OCI-LY3 (cell line): ENCODE measurements around the gene KRT32.
"Not testable (repeated sequence)": the region's sequence is repeated elsewhere in the genome, so short reads cannot be mapped to it uniquely, and the experiment has no call there.

Source experiments
- H2AFZ ChIP-seq: fragments of 200-600, 300-600 bp; shearing (Covaris generic); 2 replicates; pipeline ENCODE4 v1.6.0; 2014; ENCODE audit warnings: antibody characterized with exemption, low read depth, low read length
- H3K27ac ChIP-seq: fragments of 200-600, 300-600 bp; sonication (generic); 2 replicates; pipeline ENCODE4 v1.5.1; 2014; ENCODE audit warnings: mild to moderate bottlenecking, low read length, moderate library complexity, mixed read lengths
- H3K27me3 ChIP-seq: fragments of 200-600, 300-600 bp; sonication (generic); 2 replicates; pipeline ENCODE4 v1.6.1; 2014; ENCODE audit warnings: low read depth, low read length, mixed read lengths
- H3K36me3 ChIP-seq: fragments of 200-600, 300-600 bp; sonication (generic); replicated peaks from 2 replicates; pipeline ENCODE3; 2014; ENCODE audit warnings: low read depth, low read length, mixed read lengths
- H3K4me1 ChIP-seq: fragments of 300-600, 200-600 bp; sonication (generic); 2 replicates; pipeline ENCODE4 v1.6.1; 2014; ENCODE audit warnings: low read length, mixed read lengths
- H3K4me2 ChIP-seq: fragments of 200-600, 300-600 bp; sonication (generic); 2 replicates; pipeline ENCODE4 v1.6.1; 2014; ENCODE audit warnings: low read length, mixed read lengths
- H3K4me3 ChIP-seq: fragments of 300-600, 200-600 bp; sonication (generic); 2 replicates; pipeline ENCODE4 v1.5.1; 2014; ENCODE audit warnings: antibody characterized with exemption, mild to moderate bottlenecking, low read length, moderate library complexity
- H3K79me2 ChIP-seq: fragments of 300-600, 200-600 bp; shearing (Covaris generic); 2 replicates; pipeline ENCODE4 v1.6.1; 2014; ENCODE audit warnings: mild to moderate bottlenecking, low read length, mixed read lengths
- H3K9ac ChIP-seq: fragments of 300-600, 200-600 bp; shearing (Covaris generic); 2 replicates; pipeline ENCODE4 v1.6.0; 2014; ENCODE audit warnings: mild to moderate bottlenecking, low read length, moderate library complexity
- H3K9me3 ChIP-seq: fragments of 200-600, 300-600 bp; shearing (Covaris generic); 2 replicates; pipeline ENCODE4 v1.6.1; 2014; ENCODE audit warnings: low read length, mixed read lengths; ENCODE audit not compliant: insufficient read depth
- H4K20me1 ChIP-seq: fragments of 200-600, 300-600 bp; sonication (generic); 2 replicates; pipeline ENCODE4 v1.6.1; 2016; ENCODE audit warnings: low read length, mixed read lengths; ENCODE audit not compliant: insufficient read depth
- CTCF ChIP-seq: fragments of 200-600, 300-600 bp; sonication (generic); IDR thresholded peaks from 2 replicates; pipeline ENCODE4 v1.5.1; 2014; ENCODE audit warnings: antibody characterized with exemption, low read length, low read depth
- EZH2phosphoT487 ChIP-seq: fragments of 200-600 bp; shearing (Covaris generic); IDR thresholded peaks from 2 replicates; pipeline ENCODE4 v1.6.1; 2018; ENCODE audit warnings: antibody characterized with exemption, mixed run types, low read depth

The KRT32 gene

GRCh38 chr17:41437769-41438168, 29.4 kb downstream of the KRT32 start:
- no peak for TF ChIP-seq CTCF
- TF ChIP-seq EZH2phosphoT487 = no peak
- no peaks in the 10 kb centered on the region for H3K9me3 ChIP-seq
- no peaks in the 10 kb centered on the region for H3K36me3 ChIP-seq
- H3K27ac ChIP-seq = no peak overlapping the region
- H3K4me1 ChIP-seq = no peaks in the 10 kb centered on the region
- peaks cover 25% of the 10 kb centered on the region for H3K27me3 ChIP-seq
- H4K20me1 ChIP-seq = no peaks in the 10 kb centered on the region
- H3K4me3 ChIP-seq = no peak overlapping the region
- no peaks in the 10 kb centered on the region for H3K79me2 ChIP-seq
- no peak overlapping the region for H2AFZ ChIP-seq
- no peak overlapping the region for H3K4me2 ChIP-seq
- H3K9ac ChIP-seq = no peak overlapping the region

DNA sequence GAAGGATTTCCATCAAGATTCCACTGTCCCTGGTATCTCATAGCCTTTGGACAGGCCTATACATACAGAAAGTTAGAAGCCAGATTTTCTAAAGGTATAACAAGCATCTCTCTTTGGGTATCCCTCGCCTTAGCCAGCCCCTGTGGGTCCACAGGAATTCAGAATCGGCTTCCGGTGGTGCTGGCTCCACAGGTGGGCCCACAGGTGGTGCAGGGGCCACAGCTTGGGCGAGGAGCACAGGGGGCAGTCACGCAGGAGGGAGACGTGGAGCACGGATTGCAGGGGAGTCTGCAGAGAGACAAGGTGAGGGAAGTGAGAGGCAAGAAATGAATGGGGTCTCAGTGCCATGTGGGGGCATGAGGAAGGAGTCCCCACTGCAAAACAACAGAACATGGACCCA, 29.9 kb downstream of the KRT32 start:
- Histone ChIP-seq H2AFZ (no peak overlapping the region), H4K20me1 (no peaks in the 10 kb centered on the region), H3K9me3 (no peaks in the 10 kb centered on the region), H3K4me2 (no peak overlapping the region), H3K79me2 (no peaks in the 10 kb centered on the region), H3K4me3 (no peak overlapping the region), H3K36me3 (no peaks in the 10 kb centered on the region), H3K27me3 (peaks cover 20% of the 10 kb centered on the region), H3K4me1 (no peaks in the 10 kb centered on the region), H3K27ac (no peak overlapping the region), H3K9ac (no peak overlapping the region)
- TF ChIP-seq EZH2phosphoT487 (no peak), CTCF (no peak)

DNA sequence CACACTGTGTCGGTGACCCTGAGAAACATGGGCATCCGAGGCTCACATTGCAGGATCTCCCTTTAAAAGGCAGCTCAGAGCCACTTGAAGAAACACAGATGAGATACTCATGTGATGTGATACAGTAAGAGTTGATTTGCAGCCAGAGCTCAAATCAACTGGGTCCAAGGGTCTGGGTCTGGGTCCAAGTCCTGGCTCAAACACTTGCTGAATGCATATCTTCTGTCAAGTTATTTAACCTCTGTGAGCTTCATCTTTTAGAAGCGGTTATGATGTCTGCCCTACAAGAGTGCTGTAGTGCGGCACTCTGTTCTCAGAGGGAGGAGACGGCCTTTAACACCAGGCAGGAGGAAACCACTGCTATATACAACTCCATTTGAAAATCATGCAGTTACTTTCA, 32.8 kb downstream of the KRT32 start:
- Histone ChIP-seq H3K36me3 (no peaks in the 10 kb centered on the region), H3K9me3 (no peaks in the 10 kb centered on the region), H3K9ac (no peak overlapping the region), H3K4me2 (no peak overlapping the region), H2AFZ (no peak overlapping the region), H3K79me2 (no peaks in the 10 kb centered on the region), H3K4me3 (no peak overlapping the region), H3K4me1 (no peaks in the 10 kb centered on the region), H3K27ac (no peak overlapping the region), H3K27me3 (peaks cover 10% of the 10 kb centered on the region; the same call in 1 of the 2 replicates), H4K20me1 (no peaks in the 10 kb centered on the region)
- no peak for TF ChIP-seq EZH2phosphoT487

DNA sequence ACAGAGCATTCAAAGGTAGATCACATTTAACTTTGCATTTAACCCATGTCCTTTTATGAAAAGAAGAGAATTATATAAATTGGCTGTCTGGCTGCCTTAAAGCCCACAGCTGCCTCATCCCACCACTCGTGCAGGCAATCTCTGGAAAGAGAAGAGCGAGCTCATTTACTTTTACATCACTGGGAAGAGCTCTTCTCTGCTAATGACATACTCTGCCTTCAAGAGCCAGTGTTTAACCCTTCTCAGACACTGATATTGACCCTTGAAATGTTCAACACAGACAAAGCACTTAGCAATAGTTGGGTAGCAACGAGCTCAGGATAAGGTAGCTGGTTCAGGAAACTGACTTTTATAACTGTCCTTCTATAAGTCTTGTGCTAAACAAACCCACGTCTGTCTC, 33.2 kb downstream of the KRT32 start:
- H3K79me2 ChIP-seq = no peaks in the 10 kb centered on the region
- no peak overlapping the region for H3K27ac ChIP-seq
- no peak overlapping the region for H2AFZ ChIP-seq
- peaks cover 10% of the 10 kb centered on the region; the same call in 1 of the 2 replicates for H3K27me3 ChIP-seq
- H3K36me3 ChIP-seq = no peaks in the 10 kb centered on the region
- no peak overlapping the region for H3K4me2 ChIP-seq
- no peaks in the 10 kb centered on the region for H4K20me1 ChIP-seq
- TF ChIP-seq EZH2phosphoT487 = no peak
- TF ChIP-seq CTCF = no peak
- no peak overlapping the region for H3K9ac ChIP-seq
- H3K4me3 ChIP-seq = no peak overlapping the region
- H3K9me3 ChIP-seq = no peaks in the 10 kb centered on the region
- H3K4me1 ChIP-seq = no peaks in the 10 kb centered on the region

GRCh38 chr17:41433586-41433985, 33.6 kb downstream of the KRT32 start:
- H3K27me3 ChIP-seq = peaks cover 10% of the 10 kb centered on the region; the same call in 1 of the 2 replicates
- no peak overlapping the region for H3K4me2 ChIP-seq
- no peak overlapping the region for H3K9ac ChIP-seq
- H3K79me2 ChIP-seq = no peaks in the 10 kb centered on the region
- H3K9me3 ChIP-seq = no peaks in the 10 kb centered on the region
- H3K27ac ChIP-seq = no peak overlapping the region
- no peaks in the 10 kb centered on the region for H4K20me1 ChIP-seq
- no peaks in the 10 kb centered on the region for H3K4me1 ChIP-seq
- H3K4me3 ChIP-seq = no peak overlapping the region
- no peaks in the 10 kb centered on the region for H3K36me3 ChIP-seq
- no peak overlapping the region for H2AFZ ChIP-seq
- TF ChIP-seq EZH2phosphoT487 = no peak
- no peak for TF ChIP-seq CTCF

- H3K4me2 ChIP-seq, H2AFZ ChIP-seq, H3K9ac ChIP-seq, H3K36me3 ChIP-seq, H4K20me1 ChIP-seq, H3K4me3 ChIP-seq, H3K4me1 ChIP-seq, H3K9me3 ChIP-seq, H3K79me2 ChIP-seq, H3K27ac ChIP-seq, H3K27me3 ChIP-seq: not testable (repeated sequence)
Observed at GRCh38 chr17:41430376-41430775, 36.8 kb downstream of the KRT32 start.
